Esophagus muscularis mucosa (tissue), 4 donors: Measurements from ENCODE around the gene ANKRD11. TPM values are rescaled to one million over a fixed set of nuclear protein-coding genes. Genes with fewer than 3 reads are reported as not detected.

Source experiments
- DNase-seq: peaks from one replicate; pipeline ENCODE4 v3.0.0-alpha.2; 2017; ENCODE audit errors: extremely low spot score
- H3K27ac ChIP-seq, 4 donors: fragments of 200-600 bp; sonication (generic); replicated peaks in 1 of 4; 1 replicate in 3 of 4; 2 replicates in 1 of 4; pipeline ENCODE4 v1.5.1; 2016 to 2019; ENCODE audit warnings: mild to moderate bottlenecking in 1 of 4
- H3K27me3 ChIP-seq, 4 donors: fragments of 200-600 bp; sonication (generic); one replicate each; pipeline versions ENCODE4 v1.5.1 to v1.6.0; 2016 to 2019
- H3K36me3 ChIP-seq, 4 donors: fragments of 200-600 bp; sonication (generic); one replicate each; pipeline ENCODE4 v1.5.1; 2016 to 2019
- H3K4me1 ChIP-seq, 4 donors: fragments of 200-600 bp; sonication (generic); one replicate each; pipeline ENCODE4 v1.5.1; 2016 to 2019
- H3K4me3 ChIP-seq, 4 donors: fragments of 200-600 bp; sonication (generic); 1 replicate in 2 of 4; 2 replicates in 2 of 4; pipeline ENCODE4 v1.5.1; 2016 to 2019; ENCODE audit warnings: mild to moderate bottlenecking in 4 of 4, moderate library complexity in 1 of 4
- H3K9me3 ChIP-seq, 4 donors: fragments of 200-600 bp; sonication (generic); 1 replicate in 3 of 4; 2 replicates in 1 of 4; pipeline ENCODE4 v1.5.1; 2016 to 2019
- EP300 ChIP-seq: sonication (generic); formaldehyde crosslinking; IDR thresholded peaks from one replicate; pipeline ENCODE4 v1.6.1; 2017; ENCODE audit warnings: antibody characterized with exemption
- POLR2A ChIP-seq: fragments of 450-650 bp; IDR thresholded peaks from one replicate; pipeline ENCODE4 v1.6.1; 2017; ENCODE audit warnings: antibody characterized with exemption, moderate library complexity, mild to moderate bottlenecking, low read depth
- POLR2AphosphoS5 ChIP-seq, 2 donors: sonication (generic); formaldehyde crosslinking; IDR thresholded peaks; one replicate each; pipeline ENCODE4 v1.6.1; 2017; ENCODE audit warnings: antibody characterized with exemption in 2 of 2
- WGBS: methylation state at CpG from one replicate; pipeline ENCODE4 v1.1.5; 2018; 5-methylcytosine and 5-hydroxymethylcytosine counted together
- intact Hi-C: fragments of 100-400 bp; cut with DNase I; formaldehyde crosslinking; loops from one replicate; pipeline ENCODE4 v1.15.1; 2023
- total RNA-seq, 4 donors: library from RNA; depleted of rRNA; stranded (reverse); fragments of >200 nt; gene quantifications; one replicate each; pipeline versions ENCODE4 v1.1.0 to v1.2.1, GENCODE V29; 2016
- TF ChIP-seq, protein P1 (sequence below), 3 experiments: fragments of 200-600 bp in 2 of 3; fragments of 450-650 bp in 1 of 3; sonication (generic) in 2 of 3; IDR thresholded peaks; one replicate each; pipeline ENCODE4 v1.5.1; 2017 to 2019; ENCODE audit warnings: antibody characterized with exemption in 3 of 3, mild to moderate bottlenecking in 2 of 3, moderate library complexity in 1 of 3

Gene ANKRD11
- total RNA-seq, 4 donors from 2014 or later, result 60.8 to 119 (median 105) TPM

DNA sequence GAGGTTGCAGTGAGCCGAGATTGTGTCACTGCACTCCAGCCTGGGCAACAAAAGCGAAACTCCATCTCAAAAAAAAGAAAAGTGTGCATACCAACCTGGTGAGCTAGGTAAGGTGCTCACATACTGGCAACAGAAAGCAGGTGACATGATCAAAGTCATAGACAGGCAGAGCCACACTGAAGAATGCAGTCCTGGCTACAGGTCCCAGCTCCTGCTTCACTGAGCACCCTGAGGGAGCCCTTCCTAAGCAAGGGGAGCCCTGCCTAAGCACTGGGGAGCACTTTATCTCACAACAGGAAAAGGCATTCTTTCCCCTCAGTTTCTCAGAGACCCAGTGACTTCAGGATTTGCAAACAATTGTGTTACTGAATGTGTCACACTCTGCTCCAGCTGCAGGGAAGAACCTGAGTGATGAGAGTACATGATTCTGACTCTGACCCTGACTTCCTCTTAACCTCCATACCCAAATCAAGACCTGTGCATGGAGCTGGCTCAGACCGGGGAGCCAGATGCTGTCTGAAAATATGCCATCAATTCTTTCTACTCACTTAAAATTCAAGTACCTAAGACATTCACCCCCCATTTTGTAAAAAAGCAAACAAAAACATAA lies 40.5 kb downstream of the ANKRD11 start:
- intact Hi-C loops, result loop anchor here (5.0 kb wide), 1 partner anchor 37 kb away; no protein-coding TSS in a partner anchor

DNA sequence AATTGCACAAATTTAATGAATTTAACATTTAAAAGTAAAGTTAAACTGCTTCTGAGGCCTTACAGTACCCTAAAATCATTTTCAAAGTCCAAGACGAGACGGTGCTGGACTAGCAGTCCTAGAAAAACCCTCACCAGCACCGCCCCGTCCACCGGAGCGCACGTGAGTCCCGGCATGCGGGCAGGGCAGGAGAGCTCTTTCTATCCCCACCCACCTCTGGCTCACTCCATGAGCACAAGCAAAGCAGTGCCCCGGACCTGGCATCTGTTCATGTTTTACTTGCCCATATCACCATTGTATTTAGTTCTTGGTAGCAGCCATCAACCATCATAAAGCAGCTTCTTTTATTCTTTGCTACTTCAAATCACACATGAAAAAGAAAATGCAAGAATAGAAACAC lies 41.7 kb downstream of the ANKRD11 start:
- peaks cover 68 to 94% (median 89%) of the 10 kb centered on the region in 4 donors for H3K4me1 ChIP-seq

More for the DNA sequence above, 40.5 kb downstream of the ANKRD11 start:
- H3K4me3 ChIP-seq, result no peak overlapping the region
- H3K27ac ChIP-seq, result no peak overlapping the region
- no peaks in the 10 kb centered on the region for H3K36me3 ChIP-seq
- TF ChIP-seq POLR2AphosphoS5 (IDR thresholded peaks at IDR 0.05), result no peak
- no peak for TF ChIP-seq POLR2A
- TF ChIP-seq, protein P1, sequence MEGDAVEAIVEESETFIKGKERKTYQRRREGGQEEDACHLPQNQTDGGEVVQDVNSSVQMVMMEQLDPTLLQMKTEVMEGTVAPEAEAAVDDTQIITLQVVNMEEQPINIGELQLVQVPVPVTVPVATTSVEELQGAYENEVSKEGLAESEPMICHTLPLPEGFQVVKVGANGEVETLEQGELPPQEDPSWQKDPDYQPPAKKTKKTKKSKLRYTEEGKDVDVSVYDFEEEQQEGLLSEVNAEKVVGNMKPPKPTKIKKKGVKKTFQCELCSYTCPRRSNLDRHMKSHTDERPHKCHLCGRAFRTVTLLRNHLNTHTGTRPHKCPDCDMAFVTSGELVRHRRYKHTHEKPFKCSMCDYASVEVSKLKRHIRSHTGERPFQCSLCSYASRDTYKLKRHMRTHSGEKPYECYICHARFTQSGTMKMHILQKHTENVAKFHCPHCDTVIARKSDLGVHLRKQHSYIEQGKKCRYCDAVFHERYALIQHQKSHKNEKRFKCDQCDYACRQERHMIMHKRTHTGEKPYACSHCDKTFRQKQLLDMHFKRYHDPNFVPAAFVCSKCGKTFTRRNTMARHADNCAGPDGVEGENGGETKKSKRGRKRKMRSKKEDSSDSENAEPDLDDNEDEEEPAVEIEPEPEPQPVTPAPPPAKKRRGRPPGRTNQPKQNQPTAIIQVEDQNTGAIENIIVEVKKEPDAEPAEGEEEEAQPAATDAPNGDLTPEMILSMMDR (IDR thresholded peaks at IDR 0.05), result no peak
- TF ChIP-seq EP300, result no peak
- peaks cover 64 to 91% (median 86%) of the 10 kb centered on the region in 4 donors for H3K4me1 ChIP-seq
- no peak for DNase-seq
- WGBS, result 77% methylated on average over 3 of the region's 3 CpGs
- H3K27me3 ChIP-seq, result no peaks in the 10 kb centered on the region
- H3K9me3 ChIP-seq, result no peaks in the 10 kb centered on the region

DNA sequence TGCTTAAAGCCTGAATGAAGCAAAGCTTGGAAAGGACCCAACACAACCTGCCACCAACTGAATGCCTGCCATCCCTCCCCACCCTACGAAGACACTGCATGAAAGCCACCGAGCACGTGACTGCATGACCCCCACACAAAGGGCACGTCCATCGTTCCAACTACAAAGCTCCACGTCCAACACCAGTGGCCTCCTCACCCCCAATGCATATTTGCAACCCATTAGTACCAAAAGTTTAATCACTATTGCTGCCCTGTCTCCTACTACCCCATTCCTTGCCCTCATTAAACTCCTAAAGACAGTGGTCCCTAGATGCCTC lies 43.4 kb downstream of the ANKRD11 start:
- TF ChIP-seq, protein P1 (IDR thresholded peaks at IDR 0.05), result no peak
- no peak for TF ChIP-seq POLR2A
- TF ChIP-seq EP300, result no peak
- no peak for TF ChIP-seq POLR2AphosphoS5 (IDR thresholded peaks at IDR 0.05)
- H3K4me3 ChIP-seq, result no peak overlapping the region
- no peak overlapping the region for H3K27ac ChIP-seq
- H3K36me3 ChIP-seq, result no peaks in the 10 kb centered on the region
- no peak for DNase-seq
- H3K27me3 ChIP-seq, result no peaks in the 10 kb centered on the region
- intact Hi-C loops, result loop anchor here (5.0 kb wide), 1 partner anchor 40 kb away; no protein-coding TSS in a partner anchor
- H3K4me1 ChIP-seq, result peaks cover 71 to 95% (median 90%) of the 10 kb centered on the region in 4 donors
- no peaks in the 10 kb centered on the region for H3K9me3 ChIP-seq
- 66% methylated on average over 6 of the region's 6 CpGs for WGBS

More for the DNA sequence above, 41.7 kb downstream of the ANKRD11 start:
- TF ChIP-seq POLR2AphosphoS5 (IDR thresholded peaks at IDR 0.05), result no peak
- TF ChIP-seq EP300, result no peak
- TF ChIP-seq POLR2A, result no peak
- TF ChIP-seq, protein P1 (IDR thresholded peaks at IDR 0.05), result no peak
- Histone ChIP-seq H3K4me3 (no peak overlapping the region), H3K27ac (no peak overlapping the region), H3K27me3 (no peaks in the 10 kb centered on the region), H3K9me3 (no peaks in the 10 kb centered on the region), H3K36me3 (no peaks in the 10 kb centered on the region)
- intact Hi-C loops, result loop anchor here (5.0 kb wide), 1 partner anchor 39 kb away; no protein-coding TSS in a partner anchor
- WGBS, result 86% methylated on average over 10 of the region's 10 CpGs
- DNase-seq, result no peak

DNA sequence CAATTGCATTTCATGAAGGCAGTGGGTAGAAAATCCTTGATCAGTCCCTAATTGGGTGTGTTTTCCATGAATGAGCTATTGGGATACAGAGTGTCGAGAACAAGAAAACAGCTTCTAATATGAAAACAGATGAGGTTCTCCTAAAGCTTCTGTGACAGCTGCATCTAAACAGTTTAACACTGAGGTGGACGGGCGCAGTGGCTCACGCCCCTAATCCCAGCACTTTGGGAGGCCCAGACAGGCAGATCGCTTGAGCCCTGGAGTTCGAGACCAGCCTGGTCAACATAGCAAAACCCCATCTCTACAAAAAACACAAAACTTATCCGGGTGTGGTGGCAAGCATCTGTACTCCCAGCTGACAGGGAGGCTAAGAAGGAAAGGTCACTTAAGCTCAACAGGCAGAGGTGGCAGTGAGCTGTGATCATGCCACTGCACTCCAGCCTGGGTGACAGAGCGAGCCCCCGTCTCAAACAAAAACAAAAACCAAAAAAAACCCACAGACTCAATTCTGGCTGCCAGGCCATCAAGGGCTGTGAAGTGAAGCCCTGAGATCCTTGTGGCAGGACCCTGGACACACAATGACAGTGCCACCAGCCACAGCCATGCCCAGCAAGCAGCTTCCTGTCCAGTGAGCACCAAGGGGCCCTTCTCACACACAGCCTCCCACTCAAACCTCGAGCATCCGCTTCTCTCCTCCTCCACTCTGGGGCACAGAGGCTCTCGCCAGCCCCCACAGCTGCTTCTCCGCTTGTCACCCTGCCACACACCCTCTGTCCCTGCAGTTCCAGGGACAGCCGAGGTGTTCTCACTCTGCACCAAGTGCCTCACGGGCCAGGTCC lies 44.0 kb downstream of the ANKRD11 start:
- Histone ChIP-seq H3K27ac (no peak overlapping the region), H3K27me3 (no peaks in the 10 kb centered on the region), H3K9me3 (no peaks in the 10 kb centered on the region), H3K36me3 (no peaks in the 10 kb centered on the region), H3K4me3 (no peak overlapping the region), H3K4me1 (peaks cover 74 to 96% (median 94%) of the 10 kb centered on the region in 4 donors)
- no peak for DNase-seq
- intact Hi-C loops, result loop anchor here (5.0 kb wide), 1 partner anchor 41 kb away; no protein-coding TSS in a partner anchor
- 62% methylated on average over 15 of the region's 15 CpGs for WGBS
- no peak for TF ChIP-seq EP300
- no peak for TF ChIP-seq POLR2A
- TF ChIP-seq POLR2AphosphoS5 (IDR thresholded peaks at IDR 0.05), result no peak
- TF ChIP-seq, protein P1 (IDR thresholded peaks at IDR 0.05), result no peak
